PFSK-1 (cell line): ENCODE measurements around the gene GPR179.

ENCODE experiments used
- POLR2AphosphoS5 ChIP-seq: IDR thresholded peaks from 2 replicates; pipeline ENCODE4 v1.6.1; 2012; ENCODE audit warnings: low read depth, mild to moderate bottlenecking, control low read depth, low read length, moderate library complexity
- REST ChIP-seq, 2 experiments: IDR thresholded peaks; 2 replicates each; pipeline versions ENCODE4 v1.6.1 to v1.8.0; 2011 to 2012; ENCODE audit warnings: low read depth in 2 of 2, low read length in 2 of 2, control low read depth in 1 of 2, inconsistent platforms in 1 of 2, mild to moderate bottlenecking in 1 of 2, moderate library complexity in 1 of 2; ENCODE audit not compliant: insufficient read depth in 1 of 2

DNA sequence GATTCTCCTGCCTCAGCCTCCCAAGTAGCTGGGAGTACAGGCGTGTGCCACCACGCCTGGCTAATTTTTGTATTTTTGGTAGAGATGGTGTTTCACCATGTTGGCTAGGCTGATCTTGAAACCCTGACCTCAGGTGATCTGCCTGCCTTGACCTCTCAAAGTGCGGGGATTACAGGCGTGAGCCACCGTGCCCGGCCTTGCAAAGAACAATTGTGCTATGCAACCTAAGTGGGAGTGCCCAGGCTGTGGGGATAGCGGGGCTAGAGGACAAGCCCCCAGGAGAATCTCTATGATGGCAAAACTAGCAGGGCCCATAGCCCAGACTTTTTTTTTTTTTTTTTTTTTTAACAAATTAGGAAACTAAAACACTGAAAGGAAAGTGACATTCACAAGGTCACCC, 2.0 kb upstream of the GPR179 start:
- TF ChIP-seq POLR2AphosphoS5 (no peak), REST (IDR thresholded peaks at IDR 0.05; ENCODE audit: insufficient read depth in 1 of 2, low read depth in 2 of 2, low read length in 2 of 2) (no peak)
